H1 (cell line): ENCODE data around the gene SELENOS. TPM values are rescaled to one million over a fixed set of nuclear protein-coding genes. Genes with fewer than 3 reads are reported as not detected.

Experiments
- ASH2L ChIP-seq: fragments of 200-600, 300-600 bp; sonication (generic); IDR thresholded peaks from one replicate; pipeline ENCODE4 v1.7.1; 2017; ENCODE audit warnings: low read length
- CEBPB ChIP-seq: IDR thresholded peaks from 2 replicates; pipeline ENCODE4 v1.6.1; 2012; ENCODE audit warnings: low read depth, low read length
- FOSL1 ChIP-seq: IDR thresholded peaks from 2 replicates; pipeline ENCODE4 v1.6.1; 2011; ENCODE audit warnings: mild to moderate bottlenecking, low read depth, low read length, moderate library complexity; ENCODE audit not compliant: insufficient read depth
- KDM4A ChIP-seq: IDR thresholded peaks from one replicate; pipeline ENCODE4 v1.7.1; 2012; ENCODE audit warnings: low read depth, mild to moderate bottlenecking, moderate library complexity, low read length, inconsistent platforms; ENCODE audit not compliant: severe bottlenecking
- POLR2A ChIP-seq, 2 experiments: IDR thresholded peaks; 1 replicate in 1 of 2; 2 replicates in 1 of 2; pipeline ENCODE4 v1.6.1; 2011; ENCODE audit warnings: low read depth in 2 of 2, low read length in 2 of 2, mild to moderate bottlenecking in 2 of 2; ENCODE audit errors: control extremely low read depth in 1 of 2
- POLR2AphosphoS5 ChIP-seq: IDR thresholded peaks from 2 replicates; pipeline ENCODE4 v1.6.1; 2011; ENCODE audit warnings: low read depth, low read length
- RBBP5 ChIP-seq: IDR thresholded peaks from 2 replicates; pipeline ENCODE4 v1.7.1; 2012; ENCODE audit warnings: low read depth, mild to moderate bottlenecking, inconsistent platforms, low read length, moderate library complexity, borderline replicate concordance
- TBP ChIP-seq: IDR thresholded peaks from 2 replicates; pipeline ENCODE4 v1.6.1; 2011; ENCODE audit warnings: low read depth, low read length, improper control_type of control experiment
- polyA plus RNA-seq, 7 experiments: library from polyadenylated mRNA; depleted of rRNA in 3 of 7; stranded (reverse) in 5 of 7; unstranded in 2 of 7; fragments of >200 nt in 5 of 7; fragments of 200-250 nt in 2 of 7; gene quantifications; 1 replicate in 5 of 7; 2 replicates in 1 of 7; 4 replicates in 1 of 7; pipeline versions ENCODE4 v1.2.1 to v1.2.3, GENCODE V29; 2011 to 2013; ENCODE audit warnings: missing spikeins in 2 of 7, mixed read lengths in 2 of 7
- total RNA-seq: library from RNA; stranded (reverse); fragmentation: NEBNext Ultra II Directional; extraction: Animal tissue kit (Norgen Biotek cat#: 25700); gene quantifications from 2 replicates; pipeline ENCODE4 v1.2.1, GENCODE V29; 2021
- TF ChIP-seq, protein P1 (sequence below): fragments of 300-600 bp; sonication (generic); IDR thresholded peaks from 2 replicates; pipeline ENCODE4 v1.7.1; 2012; ENCODE audit warnings: low read length, moderate library complexity, mild to moderate bottlenecking, inconsistent platforms; ENCODE audit not compliant: insufficient replicate concordance

The SELENOS gene
- total and polyA plus RNA-seq, 2 of the 8 experiments (the other 6 are each of a cell fraction or from before 2014, with no cell fraction given), result 45.1 to 46.0 TPM

DNA sequence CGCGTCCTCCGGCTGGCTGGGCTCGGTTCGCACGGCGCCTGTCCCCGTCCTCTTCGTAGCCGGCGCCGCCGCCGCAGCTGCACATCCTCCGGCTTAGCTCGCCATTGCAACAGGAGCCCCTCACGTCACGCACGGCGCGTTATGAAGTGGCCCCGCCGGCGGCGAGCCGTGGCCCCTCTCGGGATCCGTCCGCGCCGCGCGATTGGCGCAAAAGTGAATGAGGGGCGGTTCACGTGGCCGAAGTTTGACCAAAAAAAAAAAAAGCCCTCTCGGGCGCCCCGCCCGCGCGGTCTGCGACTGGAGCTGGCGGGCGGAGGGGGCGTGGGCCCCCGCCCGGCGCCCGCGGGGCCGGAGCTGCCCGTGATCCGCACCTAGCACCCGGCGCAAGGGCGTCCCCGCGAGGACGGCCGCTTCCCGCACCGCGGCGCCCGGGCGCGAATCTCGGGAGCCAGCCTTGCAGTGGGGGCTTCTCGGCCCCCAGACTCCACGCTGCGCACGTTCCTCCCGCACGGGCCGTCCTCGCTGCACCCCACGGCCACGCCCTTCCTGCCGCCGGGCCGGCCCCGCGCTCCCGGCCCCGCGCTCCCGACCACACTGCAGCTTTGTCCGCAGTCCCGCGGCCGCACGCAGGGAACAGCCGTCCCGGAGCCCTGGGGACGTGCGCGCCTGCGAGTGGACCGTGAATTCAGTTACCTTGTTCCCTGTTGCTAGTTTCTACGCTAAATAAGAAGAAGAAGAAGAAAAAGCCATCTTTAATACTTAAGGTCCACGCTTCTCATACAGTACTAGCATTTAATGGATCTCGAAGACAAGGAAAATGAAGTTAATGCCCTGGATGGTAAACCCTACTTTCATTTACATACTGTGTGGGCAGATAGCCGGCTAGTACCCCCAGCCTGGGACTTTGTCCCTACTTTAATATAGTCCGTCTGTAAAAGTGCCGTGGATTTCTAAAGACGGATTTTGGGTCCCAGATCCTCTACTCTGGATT lies 25.2 kb downstream of the SELENOS start, which contains the start of gene CHSY1 (continued):
- TF ChIP-seq, protein P1, sequence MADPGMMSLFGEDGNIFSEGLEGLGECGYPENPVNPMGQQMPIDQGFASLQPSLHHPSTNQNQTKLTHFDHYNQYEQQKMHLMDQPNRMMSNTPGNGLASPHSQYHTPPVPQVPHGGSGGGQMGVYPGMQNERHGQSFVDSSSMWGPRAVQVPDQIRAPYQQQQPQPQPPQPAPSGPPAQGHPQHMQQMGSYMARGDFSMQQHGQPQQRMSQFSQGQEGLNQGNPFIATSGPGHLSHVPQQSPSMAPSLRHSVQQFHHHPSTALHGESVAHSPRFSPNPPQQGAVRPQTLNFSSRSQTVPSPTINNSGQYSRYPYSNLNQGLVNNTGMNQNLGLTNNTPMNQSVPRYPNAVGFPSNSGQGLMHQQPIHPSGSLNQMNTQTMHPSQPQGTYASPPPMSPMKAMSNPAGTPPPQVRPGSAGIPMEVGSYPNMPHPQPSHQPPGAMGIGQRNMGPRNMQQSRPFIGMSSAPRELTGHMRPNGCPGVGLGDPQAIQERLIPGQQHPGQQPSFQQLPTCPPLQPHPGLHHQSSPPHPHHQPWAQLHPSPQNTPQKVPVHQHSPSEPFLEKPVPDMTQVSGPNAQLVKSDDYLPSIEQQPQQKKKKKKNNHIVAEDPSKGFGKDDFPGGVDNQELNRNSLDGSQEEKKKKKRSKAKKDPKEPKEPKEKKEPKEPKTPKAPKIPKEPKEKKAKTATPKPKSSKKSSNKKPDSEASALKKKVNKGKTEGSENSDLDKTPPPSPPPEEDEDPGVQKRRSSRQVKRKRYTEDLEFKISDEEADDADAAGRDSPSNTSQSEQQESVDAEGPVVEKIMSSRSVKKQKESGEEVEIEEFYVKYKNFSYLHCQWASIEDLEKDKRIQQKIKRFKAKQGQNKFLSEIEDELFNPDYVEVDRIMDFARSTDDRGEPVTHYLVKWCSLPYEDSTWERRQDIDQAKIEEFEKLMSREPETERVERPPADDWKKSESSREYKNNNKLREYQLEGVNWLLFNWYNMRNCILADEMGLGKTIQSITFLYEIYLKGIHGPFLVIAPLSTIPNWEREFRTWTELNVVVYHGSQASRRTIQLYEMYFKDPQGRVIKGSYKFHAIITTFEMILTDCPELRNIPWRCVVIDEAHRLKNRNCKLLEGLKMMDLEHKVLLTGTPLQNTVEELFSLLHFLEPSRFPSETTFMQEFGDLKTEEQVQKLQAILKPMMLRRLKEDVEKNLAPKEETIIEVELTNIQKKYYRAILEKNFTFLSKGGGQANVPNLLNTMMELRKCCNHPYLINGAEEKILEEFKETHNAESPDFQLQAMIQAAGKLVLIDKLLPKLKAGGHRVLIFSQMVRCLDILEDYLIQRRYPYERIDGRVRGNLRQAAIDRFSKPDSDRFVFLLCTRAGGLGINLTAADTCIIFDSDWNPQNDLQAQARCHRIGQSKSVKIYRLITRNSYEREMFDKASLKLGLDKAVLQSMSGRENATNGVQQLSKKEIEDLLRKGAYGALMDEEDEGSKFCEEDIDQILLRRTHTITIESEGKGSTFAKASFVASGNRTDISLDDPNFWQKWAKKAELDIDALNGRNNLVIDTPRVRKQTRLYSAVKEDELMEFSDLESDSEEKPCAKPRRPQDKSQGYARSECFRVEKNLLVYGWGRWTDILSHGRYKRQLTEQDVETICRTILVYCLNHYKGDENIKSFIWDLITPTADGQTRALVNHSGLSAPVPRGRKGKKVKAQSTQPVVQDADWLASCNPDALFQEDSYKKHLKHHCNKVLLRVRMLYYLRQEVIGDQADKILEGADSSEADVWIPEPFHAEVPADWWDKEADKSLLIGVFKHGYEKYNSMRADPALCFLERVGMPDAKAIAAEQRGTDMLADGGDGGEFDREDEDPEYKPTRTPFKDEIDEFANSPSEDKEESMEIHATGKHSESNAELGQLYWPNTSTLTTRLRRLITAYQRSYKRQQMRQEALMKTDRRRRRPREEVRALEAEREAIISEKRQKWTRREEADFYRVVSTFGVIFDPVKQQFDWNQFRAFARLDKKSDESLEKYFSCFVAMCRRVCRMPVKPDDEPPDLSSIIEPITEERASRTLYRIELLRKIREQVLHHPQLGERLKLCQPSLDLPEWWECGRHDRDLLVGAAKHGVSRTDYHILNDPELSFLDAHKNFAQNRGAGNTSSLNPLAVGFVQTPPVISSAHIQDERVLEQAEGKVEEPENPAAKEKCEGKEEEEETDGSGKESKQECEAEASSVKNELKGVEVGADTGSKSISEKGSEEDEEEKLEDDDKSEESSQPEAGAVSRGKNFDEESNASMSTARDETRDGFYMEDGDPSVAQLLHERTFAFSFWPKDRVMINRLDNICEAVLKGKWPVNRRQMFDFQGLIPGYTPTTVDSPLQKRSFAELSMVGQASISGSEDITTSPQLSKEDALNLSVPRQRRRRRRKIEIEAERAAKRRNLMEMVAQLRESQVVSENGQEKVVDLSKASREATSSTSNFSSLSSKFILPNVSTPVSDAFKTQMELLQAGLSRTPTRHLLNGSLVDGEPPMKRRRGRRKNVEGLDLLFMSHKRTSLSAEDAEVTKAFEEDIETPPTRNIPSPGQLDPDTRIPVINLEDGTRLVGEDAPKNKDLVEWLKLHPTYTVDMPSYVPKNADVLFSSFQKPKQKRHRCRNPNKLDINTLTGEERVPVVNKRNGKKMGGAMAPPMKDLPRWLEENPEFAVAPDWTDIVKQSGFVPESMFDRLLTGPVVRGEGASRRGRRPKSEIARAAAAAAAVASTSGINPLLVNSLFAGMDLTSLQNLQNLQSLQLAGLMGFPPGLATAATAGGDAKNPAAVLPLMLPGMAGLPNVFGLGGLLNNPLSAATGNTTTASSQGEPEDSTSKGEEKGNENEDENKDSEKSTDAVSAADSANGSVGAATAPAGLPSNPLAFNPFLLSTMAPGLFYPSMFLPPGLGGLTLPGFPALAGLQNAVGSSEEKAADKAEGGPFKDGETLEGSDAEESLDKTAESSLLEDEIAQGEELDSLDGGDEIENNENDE, result no peak
- TF ChIP-seq RBBP5 (0 out of 2 replicates have a peak, but pooled peaks have one; percentile 64), CEBPB (no peak), FOSL1 (no peak), POLR2A (IDR thresholded peaks at IDR 0.05; ENCODE audit: control extremely low read depth in 1 of 2, low read depth in 2 of 2, low read length in 2 of 2) (peak in 1 of 2 experiments; percentile 36; a peak in 2 of 3 replicates), KDM4A (peak; percentile 92), TBP (0 out of 2 replicates have a peak, but pooled peaks have one; percentile 45), ASH2L (peak; percentile 63), POLR2AphosphoS5 (peak; percentile 58)
